ENCODE measurements around the gene SLC16A13. TPM values are rescaled to one million over a fixed set of nuclear protein-coding genes. Genes with fewer than 3 reads are reported as not detected.
A peak's percentile ranks its signal among the peaks of the same experiment; 100 is the strongest.

SLC16A13 gene
- total and polyA plus RNA-seq, 4 donors = 2.3 to 43.2 (median 29.9) TPM

GRCh38 chr17:7022781-7023571 lies 12.8 kb upstream of the SLC16A13 start, which contains the start of gene BCL6B:
Gene BCL6B (plus strand): TSS chr17:7023050. CDS start chr17:7023672, 622 bp downstream.
- H3K4me3 ChIP-seq (ENCODE audit: low read depth in 1 of 3, low read length in 3 of 3) = peak within 1 kb of the TSS in 2 of 3 donors; percentile 21 to 24
- TF ChIP-seq FOXA2 (IDR thresholded peaks at IDR 0.05) (no peak), JUND (IDR thresholded peaks at IDR 0.05) (no peak), EGR1 (IDR thresholded peaks at IDR 0.05; ENCODE audit: low read depth in 2 of 2) (no peak), TAF1 (conservative IDR thresholded peaks at IDR 0.05) (no peak), GABPA (IDR thresholded peaks at IDR 0.05 in 1 of 2, conservative IDR thresholded peaks at IDR 0.05 in 1 of 2) (no peak), SP1 (IDR thresholded peaks at IDR 0.05) (no peak), REST (IDR thresholded peaks at IDR 0.05) (no peak), RAD21 (IDR thresholded peaks at IDR 0.05) (no peak), NR2F2 (IDR thresholded peaks at IDR 0.05) (no peak), MAX (IDR thresholded peaks at IDR 0.05) (no peak), CTCF (IDR thresholded peaks at IDR 0.05; ENCODE audit: low read depth, low read length, missing input control) (no peak), HNF4G (IDR thresholded peaks at IDR 0.05) (no peak), YY1 (IDR thresholded peaks at IDR 0.05) (no peak), FOXA1 (IDR thresholded peaks at IDR 0.05) (no peak), RXRA (IDR thresholded peaks at IDR 0.05) (no peak)
- TF ChIP-seq, protein P1, sequence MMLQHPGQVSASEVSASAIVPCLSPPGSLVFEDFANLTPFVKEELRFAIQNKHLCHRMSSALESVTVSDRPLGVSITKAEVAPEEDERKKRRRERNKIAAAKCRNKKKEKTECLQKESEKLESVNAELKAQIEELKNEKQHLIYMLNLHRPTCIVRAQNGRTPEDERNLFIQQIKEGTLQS (IDR thresholded peaks at IDR 0.05) = no peak
- TF ChIP-seq, protein P2, sequence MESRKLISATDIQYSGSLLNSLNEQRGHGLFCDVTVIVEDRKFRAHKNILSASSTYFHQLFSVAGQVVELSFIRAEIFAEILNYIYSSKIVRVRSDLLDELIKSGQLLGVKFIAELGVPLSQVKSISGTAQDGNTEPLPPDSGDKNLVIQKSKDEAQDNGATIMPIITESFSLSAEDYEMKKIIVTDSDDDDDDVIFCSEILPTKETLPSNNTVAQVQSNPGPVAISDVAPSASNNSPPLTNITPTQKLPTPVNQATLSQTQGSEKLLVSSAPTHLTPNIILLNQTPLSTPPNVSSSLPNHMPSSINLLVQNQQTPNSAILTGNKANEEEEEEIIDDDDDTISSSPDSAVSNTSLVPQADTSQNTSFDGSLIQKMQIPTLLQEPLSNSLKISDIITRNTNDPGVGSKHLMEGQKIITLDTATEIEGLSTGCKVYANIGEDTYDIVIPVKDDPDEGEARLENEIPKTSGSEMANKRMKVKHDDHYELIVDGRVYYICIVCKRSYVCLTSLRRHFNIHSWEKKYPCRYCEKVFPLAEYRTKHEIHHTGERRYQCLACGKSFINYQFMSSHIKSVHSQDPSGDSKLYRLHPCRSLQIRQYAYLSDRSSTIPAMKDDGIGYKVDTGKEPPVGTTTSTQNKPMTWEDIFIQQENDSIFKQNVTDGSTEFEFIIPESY (IDR thresholded peaks at IDR 0.05) = no peak
- H3K27ac ChIP-seq (ENCODE audit: low read depth in 1 of 2, low read length in 2 of 2) = peak within 1 kb of the TSS; percentile 64 to 69
- no peaks in the 10 kb centered on the region for H3K27me3 ChIP-seq (ENCODE audit: control insufficient read depth in 4 of 4, insufficient read depth in 4 of 4, low read length in 3 of 4)
- peak within 1 kb of the TSS; percentile 29 to 50 for H3K9ac ChIP-seq (ENCODE audit: low read depth in 1 of 2, low read length in 2 of 2)
- peak; percentile 34 for DNase-seq (ENCODE audit: low spot score)
- peaks cover 6 to 29% (median 16%) of the 10 kb centered on the region in 4 donors for H3K4me1 ChIP-seq (ENCODE audit: control insufficient read depth in 4 of 4, insufficient read depth in 4 of 4, low read length in 3 of 4)
- WGBS = 28% methylated on average over 47 of the region's 47 CpGs
- no peaks in the 10 kb centered on the region for H3K36me3 ChIP-seq (ENCODE audit: control insufficient read depth in 4 of 4, insufficient read depth in 3 of 4, low read depth in 1 of 4, low read length in 3 of 4)
- no peaks in the 10 kb centered on the region for H3K9me3 ChIP-seq (ENCODE audit: control insufficient read depth in 4 of 4, low read length in 3 of 4)

Data from liver (tissue), 9 donors.